Measurements from ENCODE around the gene ITGB1.

GRCh38 chr10:32955790-32956189 is 2.2 kb downstream of the ITGB1 start:
- TF ChIP-seq POLR2A (IDR thresholded peaks at IDR 0.05) (no peak), CTCF (IDR thresholded peaks at IDR 0.05) (no peak), EP300 (IDR thresholded peaks at IDR 0.05) (no peak)

All from suprapubic skin (tissue), 3 donors.